Measurements from ENCODE around the gene TSPAN5.

TSPAN5 gene

GRCh38 chr4:98502624-98503023 lies 155.8 kb downstream of the TSPAN5 start:
- no peak overlapping the region for H3K4me3 ChIP-seq (ENCODE audit: low read depth, low read length)
- no peak for TF ChIP-seq CTCF (IDR thresholded peaks at IDR 0.05; ENCODE audit: borderline replicate concordance, insufficient read depth, low read depth, low read length)

- no peak for TF ChIP-seq CTCF (IDR thresholded peaks at IDR 0.05; ENCODE audit: borderline replicate concordance, insufficient read depth, low read depth, low read length)
- H3K4me3 ChIP-seq (ENCODE audit: low read depth, low read length): no peak overlapping the region
Measured at GRCh38 chr4:98502031-98502430, 156.4 kb downstream of the TSPAN5 start.

GRCh38 chr4:98501383-98501782 lies 157.0 kb downstream of the TSPAN5 start:
- TF ChIP-seq CTCF (IDR thresholded peaks at IDR 0.05; ENCODE audit: borderline replicate concordance, insufficient read depth, low read depth, low read length): no peak

GRCh38 chr4:98498774-98499173 lies 159.6 kb downstream of the TSPAN5 start:
- TF ChIP-seq CTCF (IDR thresholded peaks at IDR 0.05; ENCODE audit: borderline replicate concordance, insufficient read depth, low read depth, low read length): no peak
- no peak overlapping the region for H3K4me3 ChIP-seq (ENCODE audit: low read depth, low read length)

More at GRCh38 chr4:98501383-98501782, 157.0 kb downstream of the TSPAN5 start:
- H3K4me3 ChIP-seq (ENCODE audit: low read depth, low read length): no peak overlapping the region

GRCh38 chr4:98496152-98496845 lies 162.1 kb downstream of the TSPAN5 start:
- no peak overlapping the region for H3K4me3 ChIP-seq (ENCODE audit: low read depth, low read length)
- no peak for TF ChIP-seq CTCF (IDR thresholded peaks at IDR 0.05; ENCODE audit: borderline replicate concordance, insufficient read depth, low read depth, low read length)

GRCh38 chr4:98493296-98493695 lies 165.1 kb downstream of the TSPAN5 start:
- TF ChIP-seq CTCF (IDR thresholded peaks at IDR 0.05; ENCODE audit: borderline replicate concordance, insufficient read depth, low read depth, low read length): no peak
- H3K4me3 ChIP-seq (ENCODE audit: low read depth, low read length): no peak overlapping the region

GRCh38 chr4:98491899-98492559 lies 166.4 kb downstream of the TSPAN5 start:
- H3K4me3 ChIP-seq (ENCODE audit: low read depth, low read length): no peak overlapping the region
- no peak for TF ChIP-seq CTCF (IDR thresholded peaks at IDR 0.05; ENCODE audit: borderline replicate concordance, insufficient read depth, low read depth, low read length)

Data from GM12875 (cell line).